ENCODE measurements around the gene CETN2.

Gene CETN2

DNA sequence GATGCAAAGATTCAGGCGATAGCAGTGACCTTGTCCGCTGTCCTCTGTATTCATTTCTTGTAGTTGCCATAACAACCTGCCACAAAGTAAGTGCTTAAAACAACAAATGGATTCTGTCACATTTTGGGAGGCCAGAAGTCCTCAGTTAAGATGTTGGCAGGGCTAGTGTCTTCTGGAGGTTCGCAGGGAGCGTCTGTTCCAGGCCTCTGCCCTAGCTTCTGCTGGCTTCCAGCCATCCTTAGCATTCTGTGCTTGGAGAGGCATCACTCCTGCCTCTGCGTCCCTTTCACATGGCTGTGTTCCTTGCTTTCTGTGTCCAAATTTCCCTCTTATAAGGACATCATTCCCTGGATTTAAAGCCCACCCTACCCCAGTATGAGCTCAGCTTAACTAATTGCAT lies 35.8 kb upstream of the CETN2 start:
- no peak overlapping the region for H3K4me2 ChIP-seq (ENCODE audit: low read length)
- no peaks in the 10 kb centered on the region for H3K79me2 ChIP-seq (ENCODE audit: low read length)
- H3K27ac ChIP-seq (ENCODE audit: low read length) = no peak overlapping the region
- H2AFZ ChIP-seq (ENCODE audit: low read depth, low read length) = no peak overlapping the region
- H3K4me1 ChIP-seq (ENCODE audit: low read length) = no peaks in the 10 kb centered on the region
- peaks cover 15% of the 10 kb centered on the region for H3K36me3 ChIP-seq (replicated peaks; ENCODE audit: low read depth, low read length)
- TF ChIP-seq, protein P1, sequence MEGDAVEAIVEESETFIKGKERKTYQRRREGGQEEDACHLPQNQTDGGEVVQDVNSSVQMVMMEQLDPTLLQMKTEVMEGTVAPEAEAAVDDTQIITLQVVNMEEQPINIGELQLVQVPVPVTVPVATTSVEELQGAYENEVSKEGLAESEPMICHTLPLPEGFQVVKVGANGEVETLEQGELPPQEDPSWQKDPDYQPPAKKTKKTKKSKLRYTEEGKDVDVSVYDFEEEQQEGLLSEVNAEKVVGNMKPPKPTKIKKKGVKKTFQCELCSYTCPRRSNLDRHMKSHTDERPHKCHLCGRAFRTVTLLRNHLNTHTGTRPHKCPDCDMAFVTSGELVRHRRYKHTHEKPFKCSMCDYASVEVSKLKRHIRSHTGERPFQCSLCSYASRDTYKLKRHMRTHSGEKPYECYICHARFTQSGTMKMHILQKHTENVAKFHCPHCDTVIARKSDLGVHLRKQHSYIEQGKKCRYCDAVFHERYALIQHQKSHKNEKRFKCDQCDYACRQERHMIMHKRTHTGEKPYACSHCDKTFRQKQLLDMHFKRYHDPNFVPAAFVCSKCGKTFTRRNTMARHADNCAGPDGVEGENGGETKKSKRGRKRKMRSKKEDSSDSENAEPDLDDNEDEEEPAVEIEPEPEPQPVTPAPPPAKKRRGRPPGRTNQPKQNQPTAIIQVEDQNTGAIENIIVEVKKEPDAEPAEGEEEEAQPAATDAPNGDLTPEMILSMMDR (IDR thresholded peaks at IDR 0.05; ENCODE audit: low read depth, low read length) = no peak
- TF ChIP-seq EZH2phosphoT487 (IDR thresholded peaks at IDR 0.05; ENCODE audit: low read depth) = no peak
- no peak overlapping the region for H3K9ac ChIP-seq (ENCODE audit: low read length)
- no peaks in the 10 kb centered on the region for H3K9me3 ChIP-seq (ENCODE audit: insufficient read depth, low read length)
- H3K4me3 ChIP-seq (ENCODE audit: low read length) = no peak overlapping the region
- no peaks in the 10 kb centered on the region for H4K20me1 ChIP-seq (ENCODE audit: insufficient read depth, low read length)
- H3K27me3 ChIP-seq (ENCODE audit: low read depth, low read length) = no peaks in the 10 kb centered on the region

DNA sequence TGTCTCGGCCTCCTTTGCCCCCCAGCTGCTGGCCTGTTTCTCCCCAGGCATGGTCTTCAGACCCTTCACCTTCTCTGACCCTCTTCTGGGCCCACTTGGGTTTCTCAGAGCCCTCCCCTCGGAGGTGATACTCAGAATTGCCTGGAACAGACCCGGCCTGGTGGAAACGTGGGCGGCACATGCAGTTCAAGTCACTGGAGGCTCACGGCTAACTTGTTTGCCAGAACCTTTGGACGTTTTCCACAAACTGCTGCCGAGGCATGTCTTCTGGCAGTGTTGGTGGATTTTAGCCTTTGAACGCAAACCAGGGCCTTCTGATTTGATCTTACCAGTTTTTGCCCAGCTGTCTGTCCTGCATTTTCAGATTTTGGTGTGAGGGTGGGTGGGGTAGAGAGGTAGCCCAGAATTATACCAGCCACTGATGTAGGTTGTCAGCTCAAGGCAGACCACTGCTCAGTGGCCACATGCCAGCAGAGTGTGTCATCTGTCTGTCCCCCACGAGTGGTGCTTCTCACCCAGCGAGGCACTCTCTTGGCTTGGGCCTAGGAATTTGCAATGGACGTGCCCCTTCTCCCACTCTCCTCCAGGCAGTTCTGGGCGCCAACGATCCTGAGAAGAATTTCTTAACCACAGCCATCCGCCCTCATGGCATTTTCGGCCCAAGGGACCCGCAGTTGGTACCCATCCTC lies 34.8 kb upstream of the CETN2 start:
- Histone ChIP-seq H3K79me2 (ENCODE audit: low read length) (no peaks in the 10 kb centered on the region), H3K4me3 (ENCODE audit: low read length) (no peak overlapping the region), H3K36me3 (replicated peaks; ENCODE audit: low read depth, low read length) (peaks cover 17% of the 10 kb centered on the region), H3K27me3 (ENCODE audit: low read depth, low read length) (no peaks in the 10 kb centered on the region), H3K9ac (ENCODE audit: low read length) (no peak overlapping the region), H3K4me1 (ENCODE audit: low read length) (no peaks in the 10 kb centered on the region), H3K4me2 (ENCODE audit: low read length) (no peak overlapping the region), H3K27ac (ENCODE audit: low read length) (no peak overlapping the region), H2AFZ (ENCODE audit: low read depth, low read length) (no peak overlapping the region), H4K20me1 (ENCODE audit: insufficient read depth, low read length) (no peaks in the 10 kb centered on the region), H3K9me3 (ENCODE audit: insufficient read depth, low read length) (no peaks in the 10 kb centered on the region)
- no peak for TF ChIP-seq EZH2phosphoT487 (IDR thresholded peaks at IDR 0.05; ENCODE audit: low read depth)
- TF ChIP-seq, protein P1 (IDR thresholded peaks at IDR 0.05; ENCODE audit: low read depth, low read length) = no peak

DNA sequence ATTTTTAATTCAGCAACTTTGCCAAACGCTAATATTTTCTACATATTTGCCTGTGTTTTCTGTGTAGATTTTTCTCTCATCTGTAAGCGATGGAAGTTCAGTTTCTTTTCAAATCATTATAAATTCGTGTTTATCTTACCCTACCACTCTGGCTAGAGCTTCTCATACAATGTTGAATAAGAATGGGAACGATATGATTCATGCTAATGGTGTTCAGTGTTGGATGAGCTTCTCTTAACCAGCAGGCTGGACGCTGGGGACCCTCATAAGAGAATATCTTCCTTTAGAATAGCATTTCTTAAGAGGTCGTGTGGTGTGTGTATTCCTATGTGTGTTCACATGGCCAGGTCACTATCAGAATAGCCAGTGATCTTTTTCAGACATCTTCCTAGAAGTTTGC lies 31.3 kb upstream of the CETN2 start:
- TF ChIP-seq, protein P1 (IDR thresholded peaks at IDR 0.05; ENCODE audit: low read depth, low read length) = no peak
- no peak for TF ChIP-seq EZH2phosphoT487 (IDR thresholded peaks at IDR 0.05; ENCODE audit: low read depth)
- Histone ChIP-seq H2AFZ (ENCODE audit: low read depth, low read length) (no peak overlapping the region), H3K9ac (ENCODE audit: low read length) (no peak overlapping the region), H4K20me1 (ENCODE audit: insufficient read depth, low read length) (no peaks in the 10 kb centered on the region), H3K4me2 (ENCODE audit: low read length) (no peak overlapping the region), H3K9me3 (ENCODE audit: insufficient read depth, low read length) (no peaks in the 10 kb centered on the region), H3K27ac (ENCODE audit: low read length) (no peak overlapping the region), H3K4me1 (ENCODE audit: low read length) (no peaks in the 10 kb centered on the region), H3K79me2 (ENCODE audit: low read length) (no peaks in the 10 kb centered on the region), H3K36me3 (replicated peaks; ENCODE audit: low read depth, low read length) (peaks cover 23% of the 10 kb centered on the region), H3K27me3 (ENCODE audit: low read depth, low read length) (no peaks in the 10 kb centered on the region), H3K4me3 (ENCODE audit: low read length) (no peak overlapping the region)

DNA sequence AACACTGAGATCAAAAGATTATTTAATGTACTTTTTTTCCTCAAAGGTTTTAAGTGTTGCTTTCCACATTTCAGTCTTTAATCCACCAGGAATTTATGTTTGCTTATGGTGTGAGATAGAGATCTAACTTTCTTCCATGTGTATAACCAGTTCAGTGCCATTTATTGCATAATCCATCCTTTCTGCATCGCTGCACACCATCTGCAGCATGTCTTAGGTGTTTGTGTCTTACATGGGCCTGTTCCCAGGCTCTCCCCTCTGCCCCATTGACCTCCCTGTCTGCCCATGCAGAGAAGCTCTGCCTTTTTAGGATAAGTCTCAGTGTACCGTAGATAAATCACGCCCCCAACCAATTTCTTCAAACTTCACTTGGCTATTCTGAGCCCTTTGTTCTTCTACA lies 30.6 kb upstream of the CETN2 start:
- H3K4me2 ChIP-seq (ENCODE audit: low read length) = no peak overlapping the region
- TF ChIP-seq, protein P1 (IDR thresholded peaks at IDR 0.05; ENCODE audit: low read depth, low read length) = no peak
- TF ChIP-seq EZH2phosphoT487 (IDR thresholded peaks at IDR 0.05; ENCODE audit: low read depth) = no peak
- H3K9me3 ChIP-seq (ENCODE audit: insufficient read depth, low read length) = no peaks in the 10 kb centered on the region
- H3K27me3 ChIP-seq (ENCODE audit: low read depth, low read length) = no peaks in the 10 kb centered on the region
- H3K4me1 ChIP-seq (ENCODE audit: low read length) = no peaks in the 10 kb centered on the region
- H4K20me1 ChIP-seq (ENCODE audit: insufficient read depth, low read length) = no peaks in the 10 kb centered on the region
- H3K4me3 ChIP-seq (ENCODE audit: low read length) = no peak overlapping the region
- H3K36me3 ChIP-seq (replicated peaks; ENCODE audit: low read depth, low read length) = peaks cover 23% of the 10 kb centered on the region
- no peak overlapping the region for H3K9ac ChIP-seq (ENCODE audit: low read length)
- H3K79me2 ChIP-seq (ENCODE audit: low read length) = no peaks in the 10 kb centered on the region
- no peak overlapping the region for H2AFZ ChIP-seq (ENCODE audit: low read depth, low read length)
- no peak overlapping the region for H3K27ac ChIP-seq (ENCODE audit: low read length)

Measured in OCI-LY3 (cell line).